Mesenchymal stem cell (in vitro differentiated cells and primary cell): ENCODE results near the gene PPP1R9B.
A peak's percentile ranks its signal among the peaks of the same experiment; 100 is the strongest.

Experiments
- DNase-seq: peaks from one replicate; pipeline ENCODE4 v3.0.0-alpha.2; 2013
- H2AFZ ChIP-seq: one replicate; pipeline ENCODE4 v1.6.1; 2013; ENCODE audit warnings: low read depth, mild to moderate bottlenecking, control low read depth, inconsistent platforms, low read length, moderate library complexity
- H2AK5ac ChIP-seq: 2 replicates; pipeline ENCODE4 v1.6.1; 2013; ENCODE audit warnings: low read length, moderate library complexity, mild to moderate bottlenecking, inconsistent platforms; ENCODE audit not compliant: severe bottlenecking
- H2BK120ac ChIP-seq: one replicate; pipeline ENCODE4 v1.6.1; 2013; ENCODE audit warnings: low read depth, mild to moderate bottlenecking, inconsistent platforms, low read length, moderate library complexity
- H2BK12ac ChIP-seq, 2 experiments: one replicate each; pipeline ENCODE4 v1.6.1; 2013; ENCODE audit warnings: inconsistent platforms in 2 of 2, low read length in 2 of 2, mild to moderate bottlenecking in 2 of 2, moderate library complexity in 2 of 2, control low read depth in 1 of 2
- H2BK15ac ChIP-seq: one replicate; pipeline ENCODE4 v1.6.1; 2013; ENCODE audit warnings: mild to moderate bottlenecking, low read depth, inconsistent platforms; ENCODE audit not compliant: poor library complexity, severe bottlenecking
- H2BK5ac ChIP-seq: 2 replicates; pipeline ENCODE4 v1.6.1; 2013; ENCODE audit warnings: low read depth, mild to moderate bottlenecking, low read length, control low read depth, inconsistent platforms; ENCODE audit not compliant: poor library complexity, severe bottlenecking
- H3K14ac ChIP-seq, 2 experiments: one replicate each; pipeline ENCODE4 v1.6.1; 2013; ENCODE audit warnings: inconsistent platforms in 2 of 2, low read length in 2 of 2, control low read depth in 1 of 2, mild to moderate bottlenecking in 1 of 2, moderate library complexity in 1 of 2
- H3K18ac ChIP-seq, 2 experiments: one replicate each; pipeline ENCODE4 v1.6.1; 2013; ENCODE audit warnings: inconsistent platforms in 2 of 2, low read length in 2 of 2, control low read depth in 1 of 2, low read depth in 1 of 2, mild to moderate bottlenecking in 1 of 2
- H3K23ac ChIP-seq, 2 experiments: one replicate each; pipeline ENCODE4 v1.6.1; 2013; ENCODE audit warnings: inconsistent platforms in 2 of 2, low read length in 2 of 2, mild to moderate bottlenecking in 2 of 2, moderate library complexity in 2 of 2, control low read depth in 1 of 2
- H3K27ac ChIP-seq: 2 replicates; pipeline ENCODE4 v1.5.1; 2013; ENCODE audit warnings: mild to moderate bottlenecking, moderate library complexity, low read length, control low read depth, inconsistent platforms; ENCODE audit not compliant: poor library complexity, severe bottlenecking
- H3K27me3 ChIP-seq, 2 experiments: 2 replicates each; pipeline versions ENCODE4 v1.6.1 to v1.7.0; 2013; ENCODE audit warnings: low read length in 2 of 2, mild to moderate bottlenecking in 2 of 2, moderate library complexity in 2 of 2, control low read depth in 1 of 2, inconsistent platforms in 1 of 2; ENCODE audit not compliant: control insufficient read depth in 1 of 2, insufficient read depth in 1 of 2
- H3K36me3 ChIP-seq, 2 experiments: 2 replicates each; pipeline versions ENCODE4 v1.6.1 to v1.7.0; 2013; ENCODE audit warnings: low read length in 2 of 2, control low read depth in 1 of 2, inconsistent platforms in 1 of 2, low read depth in 1 of 2, mild to moderate bottlenecking in 1 of 2; ENCODE audit not compliant: insufficient read depth in 2 of 2, control insufficient read depth in 1 of 2
- H3K4ac ChIP-seq, 2 experiments: one replicate each; pipeline ENCODE4 v1.6.1; 2013; ENCODE audit warnings: inconsistent platforms in 2 of 2, low read length in 2 of 2, mild to moderate bottlenecking in 2 of 2, moderate library complexity in 2 of 2, control low read depth in 1 of 2, low read depth in 1 of 2
- H3K4me1 ChIP-seq: 2 replicates; pipeline ENCODE4 v1.6.1; 2013; ENCODE audit warnings: low read depth, low read length, control low read depth; ENCODE audit not compliant: control insufficient read depth, insufficient read depth
- H3K4me2 ChIP-seq: 2 replicates; pipeline ENCODE4 v1.6.1; 2013; ENCODE audit warnings: low read length, mild to moderate bottlenecking, inconsistent platforms; ENCODE audit not compliant: poor library complexity, severe bottlenecking
- H3K4me3 ChIP-seq, 2 experiments: 2 replicates each; pipeline versions ENCODE4 v1.5.1 to v1.7.0; 2013; ENCODE audit warnings: low read length in 2 of 2, mild to moderate bottlenecking in 2 of 2, control low read depth in 1 of 2, low read depth in 1 of 2; ENCODE audit not compliant: insufficient read depth in 1 of 2
- H3K79me1 ChIP-seq: replicated peaks from 2 replicates; pipeline ENCODE4 v1.6.1; 2013; ENCODE audit warnings: mild to moderate bottlenecking, control low read depth, low read length, inconsistent platforms; ENCODE audit not compliant: poor library complexity, severe bottlenecking
- H3K9ac ChIP-seq: 2 replicates; pipeline ENCODE4 v1.7.0; 2013; ENCODE audit warnings: mild to moderate bottlenecking, low read length, moderate library complexity
- H3K9me3 ChIP-seq: 2 replicates; pipeline ENCODE4 v1.7.0; 2013; ENCODE audit warnings: mild to moderate bottlenecking, low read length; ENCODE audit not compliant: control insufficient read depth
- H4K8ac ChIP-seq: one replicate; pipeline ENCODE4 v1.6.1; 2013; ENCODE audit warnings: inconsistent platforms, mild to moderate bottlenecking, low read length, moderate library complexity
- H4K91ac ChIP-seq: one replicate; pipeline ENCODE4 v1.6.1; 2013; ENCODE audit warnings: mild to moderate bottlenecking, low read length, inconsistent platforms
- WGBS: methylation state at CpG from one replicate; pipeline ENCODE4 v1.1.7; 2013; ENCODE audit warnings: mixed read lengths; 5-methylcytosine and 5-hydroxymethylcytosine counted together

PPP1R9B gene

GRCh38 chr17:50192144-50192617, 41.7 kb upstream of the PPP1R9B start:
- H3K4ac ChIP-seq = no peak overlapping the region
- H4K8ac ChIP-seq = no peak overlapping the region
- H3K4me1 ChIP-seq = peaks cover 77% of the 10 kb centered on the region
- no peak overlapping the region for H2AK5ac ChIP-seq
- H3K36me3 ChIP-seq = peaks cover 99 to 100% of the 10 kb centered on the region in 2 experiments
- peak overlapping the region; percentile 75 to 79 for H3K18ac ChIP-seq
- no peak overlapping the region for H2BK120ac ChIP-seq
- peak overlapping the region in 1 of 2 experiments; percentile 18 for H3K14ac ChIP-seq
- H3K27ac ChIP-seq = peak overlapping the region; percentile 80
- H2BK12ac ChIP-seq = no peak overlapping the region
- WGBS = 100% methylated on average over 2 of the region's 4 CpGs
- H3K23ac ChIP-seq = no peak overlapping the region
- no peak overlapping the region for H2BK15ac ChIP-seq
- no peak overlapping the region for H3K4me2 ChIP-seq
- no peak for DNase-seq
- H3K9me3 ChIP-seq = no peaks in the 10 kb centered on the region
- no peak overlapping the region for H3K4me3 ChIP-seq
- H3K79me1 ChIP-seq = no peaks in the 10 kb centered on the region
- H3K9ac ChIP-seq = peak overlapping the region; percentile 100
- H2BK5ac ChIP-seq = no peak overlapping the region
- H3K27me3 ChIP-seq = no peaks in the 10 kb centered on the region
- no peak overlapping the region for H2AFZ ChIP-seq
- H4K91ac ChIP-seq = no peak overlapping the region

- Histone ChIP-seq H3K18ac (peak overlapping the region; percentile 75 to 79), H3K4me3 (no peak overlapping the region), H2AFZ (no peak overlapping the region), H3K4me2 (no peak overlapping the region), H3K9ac (peak overlapping the region; percentile 100), H2BK5ac (no peak overlapping the region), H3K9me3 (no peaks in the 10 kb centered on the region), H2AK5ac (no peak overlapping the region), H3K27ac (peak overlapping the region; percentile 80), H4K8ac (no peak overlapping the region), H3K36me3 (peaks cover 99 to 100% of the 10 kb centered on the region in 2 experiments), H3K4ac (peak overlapping the region; percentile 7 to 50), H3K14ac (peak overlapping the region in 1 of 2 experiments; percentile 46), H3K27me3 (no peaks in the 10 kb centered on the region), H2BK12ac (peak overlapping the region in 1 of 2 experiments; percentile 12), H2BK15ac (no peak overlapping the region), H3K23ac (no peak overlapping the region), H3K79me1 (no peaks in the 10 kb centered on the region), H4K91ac (peak overlapping the region; percentile 57), H2BK120ac (no peak overlapping the region), H3K4me1 (peaks cover 74% of the 10 kb centered on the region)
- DNase-seq = no peak
- 89% methylated on average over 19 of the region's 21 CpGs for WGBS
Measured at GRCh38 chr17:50191359-50192143, 41.1 kb upstream of the PPP1R9B start.

DNA sequence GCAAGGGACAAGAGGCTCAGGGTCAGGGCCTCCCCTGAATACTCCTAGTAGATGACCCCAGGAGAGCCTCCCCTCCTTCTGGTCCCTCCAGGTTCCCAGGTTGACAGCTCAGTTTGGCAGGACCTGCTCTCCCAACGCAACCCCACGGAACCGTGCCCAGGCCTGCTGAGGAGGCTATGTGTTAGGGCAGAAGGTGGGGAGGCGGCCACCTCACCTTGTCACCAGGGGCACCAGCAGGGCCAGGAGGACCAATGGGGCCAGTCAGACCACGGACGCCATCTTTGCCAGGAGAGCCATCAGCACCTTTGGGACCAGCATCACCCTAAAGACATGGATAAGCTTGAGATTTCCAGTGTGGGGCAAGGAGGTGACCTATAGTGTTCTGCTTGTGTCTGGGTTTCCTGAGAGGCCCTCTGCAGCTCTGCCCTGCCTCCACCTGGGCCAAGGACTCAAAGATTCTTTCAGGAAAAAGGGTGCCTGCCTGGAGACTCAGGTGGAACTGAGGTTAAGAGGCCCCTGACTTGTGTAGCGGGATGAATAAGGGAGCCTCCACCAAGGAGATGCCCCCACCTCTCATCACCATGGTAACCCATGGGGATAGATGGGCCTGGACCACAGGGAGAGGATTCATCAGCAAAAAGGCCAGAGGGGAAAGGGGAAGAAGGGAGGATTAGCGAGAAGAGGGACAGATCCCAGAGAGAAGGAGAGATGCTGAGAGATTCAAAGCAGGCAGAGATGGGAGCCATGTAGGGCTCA, 40.3 kb upstream of the PPP1R9B start:
- peak overlapping the region in 1 of 2 experiments; percentile 19 for H2BK12ac ChIP-seq
- H3K9me3 ChIP-seq = no peaks in the 10 kb centered on the region
- peak; percentile 52 for DNase-seq
- H4K91ac ChIP-seq = no peak overlapping the region
- H2BK5ac ChIP-seq = no peak overlapping the region
- no peak overlapping the region for H3K4me3 ChIP-seq
- H3K79me1 ChIP-seq = no peaks in the 10 kb centered on the region
- peak overlapping the region; percentile 38 for H4K8ac ChIP-seq
- peaks cover 99 to 100% of the 10 kb centered on the region in 2 experiments for H3K36me3 ChIP-seq
- H2BK15ac ChIP-seq = no peak overlapping the region
- H2AFZ ChIP-seq = no peak overlapping the region
- H2AK5ac ChIP-seq = no peak overlapping the region
- no peak overlapping the region for H3K4ac ChIP-seq
- 98% methylated on average over 8 of the region's 8 CpGs for WGBS
- peaks cover 74% of the 10 kb centered on the region for H3K4me1 ChIP-seq
- H3K27me3 ChIP-seq = no peaks in the 10 kb centered on the region
- H3K23ac ChIP-seq = peak overlapping the region in 1 of 2 experiments; percentile 11
- no peak overlapping the region for H3K14ac ChIP-seq
- H2BK120ac ChIP-seq = no peak overlapping the region
- H3K9ac ChIP-seq = peak overlapping the region; percentile 100
- H3K4me2 ChIP-seq = no peak overlapping the region
- peak overlapping the region; percentile 37 to 79 for H3K18ac ChIP-seq
- peak overlapping the region; percentile 80 for H3K27ac ChIP-seq

DNA sequence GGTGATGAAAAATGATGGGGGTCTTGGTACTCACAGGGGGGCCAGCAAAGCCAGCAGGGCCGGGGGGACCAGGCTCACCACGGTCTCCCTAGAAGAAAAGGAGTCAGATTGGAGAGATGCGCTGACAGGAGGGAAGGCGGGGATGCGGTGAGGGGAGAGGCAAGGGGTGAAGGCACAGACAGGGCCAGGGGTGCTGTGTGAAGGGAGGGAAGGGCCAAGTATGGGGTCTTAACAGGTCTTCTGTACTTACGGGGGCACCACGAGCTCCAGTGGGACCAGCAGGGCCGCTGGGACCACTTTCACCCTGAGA, 39.8 kb upstream of the PPP1R9B start:
- Histone ChIP-seq H3K14ac (no peak overlapping the region), H3K9ac (peak overlapping the region; percentile 100), H3K9me3 (no peaks in the 10 kb centered on the region), H3K4me1 (peaks cover 74% of the 10 kb centered on the region), H3K36me3 (peaks cover 99 to 100% of the 10 kb centered on the region in 2 experiments), H3K18ac (peak overlapping the region in 1 of 2 experiments; percentile 93), H2BK15ac (no peak overlapping the region), H3K27ac (peak overlapping the region; percentile 80), H2AFZ (no peak overlapping the region), H3K23ac (no peak overlapping the region), H3K4ac (no peak overlapping the region), H3K4me2 (no peak overlapping the region), H3K79me1 (no peaks in the 10 kb centered on the region), H4K8ac (no peak overlapping the region), H2BK120ac (no peak overlapping the region), H3K27me3 (no peaks in the 10 kb centered on the region), H3K4me3 (no peak overlapping the region), H4K91ac (peak overlapping the region; percentile 64), H2BK5ac (no peak overlapping the region), H2BK12ac (no peak overlapping the region), H2AK5ac (no peak overlapping the region)
- no peak for DNase-seq
- WGBS = 97% methylated on average over 7 of the region's 8 CpGs
